Measurements from ENCODE around the gene SLC26A1. TPM values are rescaled to one million over a fixed set of nuclear protein-coding genes. Genes with fewer than 3 reads are reported as not detected.

Gene SLC26A1
- total RNA-seq, 1 donor from 2014 or later: not detected

DNA sequence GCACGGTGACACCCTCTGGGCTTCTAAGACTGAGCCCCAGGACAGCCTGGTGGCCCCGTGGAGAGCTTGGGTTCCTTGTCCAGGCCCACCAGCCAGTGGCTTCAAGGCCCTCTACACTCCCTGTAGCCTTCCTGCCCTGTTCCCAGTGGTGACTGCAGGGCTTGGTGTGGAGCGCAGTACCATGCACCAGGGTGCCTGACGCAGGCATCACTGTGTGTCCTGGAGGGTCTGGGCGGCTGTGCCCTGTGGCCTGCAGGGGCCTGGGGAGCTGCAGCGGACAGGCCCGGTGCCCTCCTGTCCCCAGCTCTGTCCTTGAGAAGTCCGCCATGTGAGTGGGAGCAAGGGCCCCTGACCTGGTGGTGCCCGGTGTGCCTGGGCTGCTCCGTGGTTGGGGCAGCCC, 22.5 kb upstream of the SLC26A1 start:
- H3K9me3 Mint-ChIP-seq: no peaks in the 10 kb centered on the region
- POLR2A ChIA-PET: interaction anchor here (0.6 kb wide), 1 partner anchor 25 kb away, joined by 3 read pairs; no protein-coding TSS in a partner anchor
- no peak overlapping the region for H3K27ac Mint-ChIP-seq
- ATAC-seq (ENCODE audit: low read depth) (no peak), DNase-seq (no peak)
- H3K27me3 Mint-ChIP-seq: no peaks in the 10 kb centered on the region
- intact Hi-C loops (cut with micrococcal nuclease): no loop called here
- no peaks in the 10 kb centered on the region for H3K36me3 Mint-ChIP-seq (ENCODE audit: low read depth)
- H3K4me1 Mint-ChIP-seq: peaks cover 6% of the 10 kb centered on the region
- TF ChIP-seq, protein P1, sequence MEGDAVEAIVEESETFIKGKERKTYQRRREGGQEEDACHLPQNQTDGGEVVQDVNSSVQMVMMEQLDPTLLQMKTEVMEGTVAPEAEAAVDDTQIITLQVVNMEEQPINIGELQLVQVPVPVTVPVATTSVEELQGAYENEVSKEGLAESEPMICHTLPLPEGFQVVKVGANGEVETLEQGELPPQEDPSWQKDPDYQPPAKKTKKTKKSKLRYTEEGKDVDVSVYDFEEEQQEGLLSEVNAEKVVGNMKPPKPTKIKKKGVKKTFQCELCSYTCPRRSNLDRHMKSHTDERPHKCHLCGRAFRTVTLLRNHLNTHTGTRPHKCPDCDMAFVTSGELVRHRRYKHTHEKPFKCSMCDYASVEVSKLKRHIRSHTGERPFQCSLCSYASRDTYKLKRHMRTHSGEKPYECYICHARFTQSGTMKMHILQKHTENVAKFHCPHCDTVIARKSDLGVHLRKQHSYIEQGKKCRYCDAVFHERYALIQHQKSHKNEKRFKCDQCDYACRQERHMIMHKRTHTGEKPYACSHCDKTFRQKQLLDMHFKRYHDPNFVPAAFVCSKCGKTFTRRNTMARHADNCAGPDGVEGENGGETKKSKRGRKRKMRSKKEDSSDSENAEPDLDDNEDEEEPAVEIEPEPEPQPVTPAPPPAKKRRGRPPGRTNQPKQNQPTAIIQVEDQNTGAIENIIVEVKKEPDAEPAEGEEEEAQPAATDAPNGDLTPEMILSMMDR (IDR thresholded peaks at IDR 0.05): no peak
- CTCF ChIA-PET: no interaction called here
- H3K4me3 Mint-ChIP-seq: no peak overlapping the region

DNA sequence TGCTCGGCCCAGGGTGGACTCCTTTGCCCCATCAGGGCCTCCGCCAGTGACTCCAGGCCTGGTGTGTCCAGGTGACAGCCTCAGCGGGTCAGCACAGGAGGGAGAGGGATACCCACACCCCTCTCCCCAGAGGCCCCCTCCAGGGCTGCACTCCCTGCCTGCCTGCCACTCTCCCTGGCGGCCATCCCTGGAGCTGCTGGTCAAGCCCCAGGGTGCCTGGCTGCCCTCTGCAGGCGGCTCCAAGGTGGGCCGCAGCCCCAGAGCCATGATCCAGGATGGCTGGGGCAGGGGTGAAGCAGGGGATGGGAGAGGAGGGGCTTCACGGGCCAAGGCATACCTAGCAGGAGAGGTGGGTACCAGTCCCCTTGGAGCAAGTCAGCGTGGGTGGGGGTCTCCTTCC, 22.0 kb upstream of the SLC26A1 start:
- POLR2A ChIA-PET: interaction anchor here (0.6 kb wide), 1 partner anchor 24 kb away, joined by 3 read pairs; no protein-coding TSS in a partner anchor

DNA sequence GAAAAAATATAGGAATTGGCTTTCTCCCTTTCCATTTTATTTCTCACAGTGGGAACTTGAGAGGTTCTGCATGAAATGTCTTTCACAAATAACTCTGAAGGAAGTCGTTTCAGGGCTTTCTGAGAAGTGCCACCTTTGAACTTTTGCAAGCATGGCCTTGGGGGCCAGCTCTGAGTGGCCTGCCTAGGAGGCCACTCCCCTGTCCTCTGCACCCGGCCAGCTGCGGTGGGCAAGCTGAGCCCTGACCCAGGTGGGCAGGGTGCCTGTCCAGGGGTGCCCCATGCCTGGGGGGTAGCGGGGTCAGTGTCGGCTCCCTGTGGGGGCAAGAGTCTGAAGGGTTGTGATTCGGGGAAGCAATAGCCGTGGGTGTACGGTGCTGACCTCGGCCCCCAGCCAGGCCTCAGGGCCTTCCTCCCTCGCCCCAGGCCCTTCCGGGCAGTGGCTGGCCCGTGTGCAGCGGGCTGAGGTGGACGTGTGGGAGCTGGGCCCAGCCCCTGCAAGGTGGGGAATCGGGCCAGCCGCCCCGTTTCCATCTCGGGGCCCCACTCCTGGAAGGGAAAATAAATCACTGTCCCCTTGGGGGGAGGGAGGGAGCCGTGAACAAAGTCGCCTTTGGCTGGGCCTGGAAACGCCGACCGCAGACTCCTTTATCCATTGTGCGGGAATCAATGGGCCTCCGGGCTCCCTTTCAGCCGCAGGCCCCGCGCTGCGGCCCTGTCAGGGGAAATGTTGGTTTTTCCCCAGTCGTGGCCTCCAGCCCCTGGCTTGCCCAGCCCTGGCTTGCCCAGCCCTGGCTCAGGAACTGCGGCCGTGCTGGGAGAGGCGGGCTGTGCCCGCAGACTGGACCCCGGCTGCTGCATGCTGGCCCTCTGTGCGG, 21.3 kb upstream of the SLC26A1 start:
- Mint-ChIP-seq H3K9me3 (no peaks in the 10 kb centered on the region), H3K4me1 (peaks cover 7% of the 10 kb centered on the region), H3K27ac (no peak overlapping the region), H3K36me3 (ENCODE audit: low read depth) (peaks cover 1% of the 10 kb centered on the region), H3K27me3 (no peaks in the 10 kb centered on the region), H3K4me3 (peak overlapping the region; percentile 46)
- intact Hi-C loops (cut with micrococcal nuclease): loop anchor here (5.0 kb wide), 3 partner anchors 568 to 1228 kb away; partner anchors contain the start of genes HAUS3, POLN, TACC3 and TMEM129
- DNase-seq (no peak), ATAC-seq (ENCODE audit: low read depth) (no peak)
- TF ChIP-seq, protein P1 (IDR thresholded peaks at IDR 0.05): no peak
- POLR2A ChIA-PET: no interaction called here
- CTCF ChIA-PET: no interaction called here

More for the DNA sequence above, 22.0 kb upstream of the SLC26A1 start:
- Mint-ChIP-seq H3K27me3 (no peaks in the 10 kb centered on the region), H3K9me3 (no peaks in the 10 kb centered on the region), H3K36me3 (ENCODE audit: low read depth) (no peaks in the 10 kb centered on the region), H3K27ac (no peak overlapping the region), H3K4me3 (no peak overlapping the region), H3K4me1 (peaks cover 10% of the 10 kb centered on the region)
- DNase-seq (no peak), ATAC-seq (ENCODE audit: low read depth) (no peak)
- TF ChIP-seq, protein P1 (IDR thresholded peaks at IDR 0.05): no peak
- intact Hi-C loops (cut with micrococcal nuclease): no loop called here
- CTCF ChIA-PET: no interaction called here

DNA sequence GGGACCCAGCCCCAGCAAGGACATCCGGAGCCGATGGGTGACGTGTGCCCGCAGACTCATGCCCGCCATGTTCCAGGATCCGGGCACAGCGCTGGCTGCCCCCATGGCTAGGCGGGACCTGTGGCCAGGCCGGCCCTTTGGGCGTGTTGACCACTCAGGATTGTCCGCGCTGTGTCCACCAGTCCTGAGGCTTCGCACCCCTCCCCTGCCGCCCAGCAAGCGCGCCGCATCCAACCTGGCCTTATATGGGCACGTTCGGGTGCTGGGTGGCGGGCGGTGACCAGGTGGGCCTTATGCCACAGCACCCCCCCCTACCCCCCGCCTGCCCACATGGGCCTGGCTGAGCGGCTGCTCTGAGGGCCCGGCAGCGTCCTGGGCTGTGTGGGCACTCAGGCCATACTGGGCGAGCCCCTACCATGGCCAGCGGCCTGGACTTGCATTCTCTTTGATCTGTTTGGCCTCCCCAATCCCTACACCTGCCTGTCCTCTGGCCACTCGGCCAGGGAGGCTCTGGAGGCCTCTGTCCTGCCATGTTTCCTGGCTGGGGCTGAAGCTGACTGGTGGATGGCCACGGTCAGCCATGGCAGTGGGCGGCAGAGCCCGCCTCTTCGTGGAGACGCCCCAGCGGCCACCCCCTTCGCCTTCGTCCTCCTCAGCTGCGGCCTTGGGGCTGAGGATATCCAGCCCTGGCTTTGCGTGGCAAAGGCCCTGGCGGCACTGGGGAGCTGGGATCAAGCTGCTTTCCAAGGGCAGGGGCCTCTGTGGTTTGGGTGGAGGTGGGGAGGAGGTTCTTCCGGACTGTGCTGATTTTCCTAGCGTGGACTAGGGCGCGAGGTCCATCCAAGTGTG, 20.2 kb upstream of the SLC26A1 start:
- H3K4me3 Mint-ChIP-seq: peak overlapping the region; percentile 46
- peaks cover 1% of the 10 kb centered on the region for H3K36me3 Mint-ChIP-seq (ENCODE audit: low read depth)
- H3K27me3 Mint-ChIP-seq: peaks cover 4% of the 10 kb centered on the region
- ChIA-PET POLR2A (interaction anchor here (1.2 kb wide), 1 partner anchor 8 kb away, joined by 4 read pairs; no protein-coding TSS in a partner anchor), CTCF (no interaction called here)
- peaks cover 15% of the 10 kb centered on the region for H3K4me1 Mint-ChIP-seq
- H3K27ac Mint-ChIP-seq: no peak overlapping the region
- intact Hi-C loops (cut with micrococcal nuclease): loop anchor here (5.0 kb wide), 3 partner anchors 569 to 1229 kb away; partner anchors contain the start of genes HAUS3, POLN, TACC3 and TMEM129
- no peaks in the 10 kb centered on the region for H3K9me3 Mint-ChIP-seq
- ATAC-seq (ENCODE audit: low read depth): no peak
- DNase-seq: no peak
- TF ChIP-seq, protein P1 (IDR thresholded peaks at IDR 0.05): no peak
